ENCODE measurements around the gene ACACA.

The ACACA gene

GRCh38 chr17:37134050-37134449, 272.6 kb downstream of the ACACA start:
- no peak for DNase-seq

GRCh38 chr17:37133136-37133535, 273.5 kb downstream of the ACACA start:
- DNase-seq: no peak

- no peak for DNase-seq
Measured at GRCh38 chr17:37131669-37132611, 274.7 kb downstream of the ACACA start.

- DNase-seq: no peak
Measured at GRCh38 chr17:37130984-37131446, 275.6 kb downstream of the ACACA start.

- DNase-seq: no peak
Measured at GRCh38 chr17:37124821-37125173, 281.8 kb downstream of the ACACA start.

GRCh38 chr17:37123941-37124820, 282.5 kb downstream of the ACACA start:
- DNase-seq: no peak

GRCh38 chr17:37123386-37123785, 283.2 kb downstream of the ACACA start:
- DNase-seq: no peak

- no peak for DNase-seq
Measured at GRCh38 chr17:37121616-37122015, 285.0 kb downstream of the ACACA start.

GRCh38 chr17:37118366-37119137, 288.1 kb downstream of the ACACA start:
- DNase-seq: no peak

- DNase-seq: no peak
Measured at GRCh38 chr17:37117373-37118142, 289.1 kb downstream of the ACACA start.

GRCh38 chr17:37116671-37117185, 289.9 kb downstream of the ACACA start:
- no peak for DNase-seq

- DNase-seq: peak in 21 of 51 donors; percentile 6 to 77 (median 36)
Measured at GRCh38 chr17:37111329-37111728, 295.3 kb downstream of the ACACA start.

GRCh38 chr17:37110746-37111145, 295.9 kb downstream of the ACACA start:
- DNase-seq: peak in 1 of 51 donors; percentile 8

- DNase-seq: peak in 1 of 51 donors; percentile 21
Measured at GRCh38 chr17:37109731-37110710, 296.6 kb downstream of the ACACA start.

GRCh38 chr17:37109106-37109505, 297.5 kb downstream of the ACACA start:
- no peak for DNase-seq

GRCh38 chr17:37107406-37108083, 299.1 kb downstream of the ACACA start:
- peak in 44 of 51 donors; percentile 8 to 80 (median 63) for DNase-seq

- no peak for DNase-seq
Measured at GRCh38 chr17:37106049-37106448, 300.6 kb downstream of the ACACA start.

GRCh38 chr17:37103231-37103630, 303.4 kb downstream of the ACACA start:
- DNase-seq: no peak
